GM12892 (cell line): ENCODE measurements around the gene ATP8B4.

Experiments
- POLR2A ChIP-seq: IDR thresholded peaks from 2 replicates; pipeline ENCODE4 v1.6.1; 2011; ENCODE audit warnings: low read depth, low read length, control low read depth
- POLR2AphosphoS5 ChIP-seq: IDR thresholded peaks from 2 replicates; pipeline ENCODE4 v1.6.1; 2011; ENCODE audit warnings: low read depth, low read length, control low read depth
- TAF1 ChIP-seq: IDR thresholded peaks from 2 replicates; pipeline ENCODE4 v1.6.1; 2011; ENCODE audit warnings: low read depth, mild to moderate bottlenecking, control low read depth, low read length, borderline replicate concordance

DNA sequence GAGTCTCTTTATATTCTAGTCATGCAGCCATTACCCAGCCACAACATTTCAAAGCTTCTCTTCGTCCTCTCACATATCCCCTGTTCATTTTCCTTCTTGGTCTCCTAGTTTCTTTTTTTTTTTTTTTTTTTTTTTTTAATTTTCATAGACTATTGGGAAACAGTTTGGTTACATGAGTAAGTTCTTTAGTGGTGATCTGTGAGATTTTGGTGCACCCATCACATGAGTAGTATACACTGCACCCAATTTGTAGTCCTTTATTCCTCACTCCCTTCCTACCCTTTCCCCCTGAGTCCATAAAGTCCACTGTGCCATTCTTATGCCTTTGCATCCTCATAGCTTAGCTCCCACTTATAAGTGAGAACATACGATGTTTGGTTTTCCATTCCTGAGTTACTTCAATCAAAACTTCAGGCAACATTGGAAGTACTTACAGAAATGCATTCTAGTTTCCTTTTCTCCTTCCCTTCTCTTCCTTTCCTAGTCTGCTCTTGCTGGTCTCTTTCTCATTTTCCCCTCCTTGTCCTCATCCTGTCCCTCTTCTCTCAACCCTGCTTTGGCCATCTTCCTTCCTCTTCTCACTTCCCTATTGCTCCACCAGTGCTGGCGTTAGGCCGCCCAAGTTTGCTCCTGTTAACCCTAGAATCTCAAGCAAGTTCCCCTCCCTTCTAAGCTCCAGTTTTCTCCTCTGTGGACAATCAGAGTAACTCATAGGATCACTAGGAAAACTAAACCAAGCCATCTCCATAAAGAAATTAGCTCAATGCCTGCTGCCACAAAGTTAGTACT, 4.8 kb downstream of the ATP8B4 start:
- TF ChIP-seq POLR2A (no peak), TAF1 (no peak), POLR2AphosphoS5 (no peak)
